NCI-H1092 treated with DMSO at 0.1 percent for 48 hours (cell line): ENCODE measurements around the gene DNAJA4.

Experiments
- DNase-seq: peaks from one replicate; lab custom pipeline; 2025; lab: John Stamatoyannopoulos, UW

Gene DNAJA4

GRCh38 chr15:78264304-78265136 is at the start of gene DNAJA4:
Gene DNAJA4 (plus strand): TSS chr15:78264562. CDS start chr15:78264764, 202 bp downstream.
- peak; percentile 43 for DNase-seq

GRCh38 chr15:78216276-78217104 is 47.9 kb upstream of the DNAJA4 start:
- no peak for DNase-seq

- DNase-seq: no peak
Measured at GRCh38 chr15:78220713-78221112, 43.6 kb upstream of the DNAJA4 start.

- DNase-seq: no peak
Measured at GRCh38 chr15:78222745-78223395, 41.5 kb upstream of the DNAJA4 start.

- no peak for DNase-seq
Measured at GRCh38 chr15:78223396-78224022, 40.9 kb upstream of the DNAJA4 start.

GRCh38 chr15:78224023-78224411 is 40.3 kb upstream of the DNAJA4 start:
- DNase-seq: no peak

GRCh38 chr15:78225783-78226541 is 38.4 kb upstream of the DNAJA4 start:
- DNase-seq: no peak

- DNase-seq: no peak
Measured at GRCh38 chr15:78228356-78228996, 35.9 kb upstream of the DNAJA4 start.

GRCh38 chr15:78229431-78230406 is 34.6 kb upstream of the DNAJA4 start:
- DNase-seq: no peak

- no peak for DNase-seq
Measured at GRCh38 chr15:78232951-78233350, 31.4 kb upstream of the DNAJA4 start.

- no peak for DNase-seq
Measured at GRCh38 chr15:78233496-78233895, 30.9 kb upstream of the DNAJA4 start.

GRCh38 chr15:78234515-78235040 is 29.8 kb upstream of the DNAJA4 start, which contains the start of gene ACSBG1:
Gene ACSBG1 (minus strand): TSS chr15:78234565. CDS start chr15:78234501, 64 bp downstream.
- no peak for DNase-seq

- no peak for DNase-seq
Measured at GRCh38 chr15:78236491-78236890, 27.9 kb upstream of the DNAJA4 start.

- DNase-seq: no peak
Measured at GRCh38 chr15:78237146-78237545, 27.2 kb upstream of the DNAJA4 start.

GRCh38 chr15:78239811-78240210 is 24.6 kb upstream of the DNAJA4 start:
- no peak for DNase-seq

GRCh38 chr15:78241017-78241416 is 23.3 kb upstream of the DNAJA4 start:
- DNase-seq: peak; percentile 48

- no peak for DNase-seq
Measured at GRCh38 chr15:78242128-78242527, 22.2 kb upstream of the DNAJA4 start.

- DNase-seq: no peak
Measured at GRCh38 chr15:78243058-78243457, 21.3 kb upstream of the DNAJA4 start.

- DNase-seq: peak; percentile 6
Measured at GRCh38 chr15:78243491-78243941, 20.8 kb upstream of the DNAJA4 start.
